NOMO-1 treated with dmso at 0.1 percent for 144 hours (cell line): ENCODE data around the gene ABHD6.
A peak's percentile ranks its signal among the peaks of the same experiment; 100 is the strongest.
"Not testable (repeated sequence)": the region's sequence is repeated elsewhere in the genome, so short reads cannot be mapped to it uniquely, and the experiment has no call there.

ENCODE experiments used
- DNase-seq: peaks from one replicate; lab custom pipeline; 2025; ENCODE audit not compliant: unreplicated experiment; lab: John Stamatoyannopoulos, UW

The ABHD6 gene

DNA sequence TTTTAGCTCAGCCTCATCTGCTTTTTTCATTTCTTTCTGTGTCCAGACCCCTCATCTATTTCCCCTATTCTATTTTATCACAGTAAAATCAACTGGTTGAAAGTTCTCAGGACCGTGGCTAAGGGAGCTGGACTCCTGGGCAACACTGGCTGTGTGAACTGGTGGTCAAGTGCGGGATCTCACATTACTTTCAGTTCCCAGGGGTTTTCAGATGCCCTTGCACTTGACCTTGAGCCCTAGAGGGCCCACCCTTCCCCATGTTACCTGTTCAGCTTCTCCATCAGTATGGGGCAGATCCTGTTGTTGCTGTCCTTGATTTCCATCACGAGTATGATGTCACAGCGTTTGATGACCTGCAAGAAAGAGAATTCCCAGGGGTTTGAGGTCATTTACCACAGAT, 29.6 kb upstream of the ABHD6 start:
- DNase-seq, result no peak

GRCh38 chr3:58209933-58210332, 27.7 kb upstream of the ABHD6 start:
- no peak for DNase-seq

DNA sequence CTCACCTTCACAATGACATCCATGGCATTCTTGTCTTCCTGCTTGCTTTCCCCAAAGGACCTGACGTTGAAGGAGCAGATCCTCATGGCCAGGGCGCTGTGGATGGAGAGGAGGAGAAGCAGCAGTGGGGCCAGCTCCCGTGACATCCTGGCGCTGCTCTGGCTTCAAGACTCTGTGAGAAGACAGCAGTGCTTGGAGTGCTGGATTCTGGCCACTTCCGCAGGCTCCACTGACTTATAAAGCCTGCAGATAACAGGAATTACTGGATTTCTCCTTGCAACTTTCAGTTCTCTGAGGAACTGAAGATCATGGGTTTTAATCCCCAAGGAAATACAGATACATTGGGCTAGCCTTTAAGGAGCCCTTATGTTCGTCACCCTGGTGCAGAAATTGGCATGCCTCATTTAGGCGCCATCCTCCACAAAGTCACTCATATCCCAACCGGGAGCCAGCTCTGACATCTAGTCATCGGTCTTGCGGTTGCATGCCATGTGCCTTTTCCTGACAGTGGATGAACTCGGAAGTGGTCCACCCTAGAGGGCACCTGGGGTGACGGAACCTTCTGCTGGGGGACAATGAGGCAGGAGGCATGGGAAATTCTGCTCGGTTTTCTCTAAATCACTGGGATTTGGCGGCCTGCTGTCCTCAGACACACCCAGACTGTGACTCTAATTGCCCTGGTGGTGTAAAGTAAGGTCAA, 26.7 kb upstream of the ABHD6 start, which contains the start of gene DNASE1L3:
TSS of gene DNASE1L3 (minus strand) at position 212 of the 700 bp plus-strand sequence. CDS start at position 146, 66 bp downstream.
- DNase-seq, result no peak

DNA sequence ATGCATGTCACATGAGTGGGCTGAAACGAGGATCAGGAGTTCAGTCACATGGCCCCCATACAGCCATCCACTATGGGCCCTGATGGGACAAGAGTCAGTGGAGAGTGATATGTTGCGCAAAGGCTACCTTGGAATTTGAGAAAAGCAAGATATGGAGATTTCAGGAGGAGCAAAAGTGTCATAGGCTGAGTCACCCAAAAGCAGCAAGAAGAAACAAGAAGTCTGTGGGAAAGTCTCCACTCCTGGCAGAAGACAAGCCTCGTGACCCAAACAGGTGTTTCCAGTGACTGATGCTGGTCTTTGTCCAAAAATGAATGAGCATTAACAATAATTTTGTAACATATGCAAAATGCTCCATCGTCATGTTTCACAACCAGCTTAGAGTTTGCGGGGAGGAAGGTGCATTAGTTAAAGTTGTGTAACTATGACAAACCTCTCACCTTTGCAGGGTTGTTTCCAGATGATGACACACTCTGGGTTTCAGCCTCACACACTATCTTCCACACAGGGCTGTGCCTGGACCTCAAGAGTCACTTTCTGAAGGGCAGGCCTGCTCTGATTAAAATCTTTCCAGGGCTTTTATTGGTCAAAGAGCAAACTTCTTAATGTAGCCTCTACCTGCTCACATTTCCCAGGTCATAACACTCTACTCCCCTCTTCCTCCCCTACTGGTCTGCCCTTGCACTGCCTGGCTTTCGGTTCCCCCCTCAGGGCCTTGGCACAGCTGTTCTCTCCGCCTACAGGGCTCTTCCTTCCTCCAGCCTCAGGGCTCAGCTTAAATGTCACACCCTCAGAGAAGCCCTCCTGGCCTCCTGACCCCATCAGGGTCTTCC, 22.9 kb upstream of the ABHD6 start:
- DNase-seq, result peak; percentile 67

- no peak for DNase-seq
Measured at GRCh38 chr3:58215317-58216025, 22.1 kb upstream of the ABHD6 start.

DNA sequence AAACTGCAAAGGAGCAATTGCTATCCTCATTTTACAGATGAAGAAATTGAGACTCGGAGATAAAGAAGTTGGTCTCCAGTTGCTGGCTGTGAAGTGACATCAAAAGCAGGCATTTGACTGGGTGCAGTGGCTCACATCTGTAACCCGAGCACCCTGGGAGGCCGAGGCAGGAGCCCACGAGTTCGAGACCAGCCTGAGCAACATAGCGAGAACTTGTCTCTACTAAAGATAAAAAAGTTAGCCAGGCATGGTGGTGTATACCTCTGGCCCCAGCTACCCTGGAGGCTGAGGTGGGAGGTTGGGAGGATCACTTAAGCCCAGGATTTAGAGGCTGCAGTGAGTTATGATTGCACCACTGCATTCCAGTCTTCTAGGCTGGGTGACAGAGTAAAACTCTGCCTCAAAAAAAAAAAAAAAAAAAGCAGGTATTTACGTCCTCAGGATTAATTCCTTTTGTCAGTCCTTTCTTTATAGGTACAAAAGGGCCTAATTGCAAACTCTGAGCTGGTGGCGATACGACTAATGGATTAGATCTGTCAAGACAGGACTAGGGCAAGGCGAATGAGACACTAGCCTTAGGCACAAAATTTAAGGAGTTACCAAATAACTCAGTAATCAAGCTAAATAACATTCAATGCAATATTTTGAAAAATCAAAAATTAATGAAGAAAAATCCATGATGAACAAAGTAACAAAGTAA, 20.9 kb upstream of the ABHD6 start:
- DNase-seq, result no peak

GRCh38 chr3:58217209-58217811, 20.3 kb upstream of the ABHD6 start:
- DNase-seq, result peak; percentile 57

- DNase-seq, result no peak
Measured at GRCh38 chr3:58218904-58219303, 18.7 kb upstream of the ABHD6 start.

- no peak for DNase-seq
Measured at GRCh38 chr3:58222161-58222724, 15.3 kb upstream of the ABHD6 start.

DNA sequence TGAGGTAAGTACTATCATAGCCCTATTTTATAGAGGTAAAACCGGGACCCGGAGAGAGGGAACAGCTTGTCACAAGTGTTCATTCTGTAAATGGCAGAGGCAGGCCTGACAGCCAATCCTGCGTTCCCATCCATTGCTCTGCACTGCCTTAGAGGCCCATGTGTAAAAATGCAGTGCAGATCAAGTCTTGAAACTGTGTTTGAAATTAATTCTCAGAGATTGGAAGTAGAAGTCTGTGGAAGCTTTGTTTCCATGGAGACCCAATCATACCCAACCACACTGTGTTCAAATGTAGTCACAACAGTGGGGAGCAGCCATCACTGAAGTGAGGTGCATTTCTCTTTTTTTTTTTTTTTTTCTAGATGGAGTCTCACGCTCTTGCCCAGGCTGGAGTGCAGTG, 13.7 kb upstream of the ABHD6 start:
- DNase-seq, result no peak

GRCh38 chr3:58227933-58228332, 9.7 kb upstream of the ABHD6 start:
- DNase-seq, result not testable (repeated sequence)

DNA sequence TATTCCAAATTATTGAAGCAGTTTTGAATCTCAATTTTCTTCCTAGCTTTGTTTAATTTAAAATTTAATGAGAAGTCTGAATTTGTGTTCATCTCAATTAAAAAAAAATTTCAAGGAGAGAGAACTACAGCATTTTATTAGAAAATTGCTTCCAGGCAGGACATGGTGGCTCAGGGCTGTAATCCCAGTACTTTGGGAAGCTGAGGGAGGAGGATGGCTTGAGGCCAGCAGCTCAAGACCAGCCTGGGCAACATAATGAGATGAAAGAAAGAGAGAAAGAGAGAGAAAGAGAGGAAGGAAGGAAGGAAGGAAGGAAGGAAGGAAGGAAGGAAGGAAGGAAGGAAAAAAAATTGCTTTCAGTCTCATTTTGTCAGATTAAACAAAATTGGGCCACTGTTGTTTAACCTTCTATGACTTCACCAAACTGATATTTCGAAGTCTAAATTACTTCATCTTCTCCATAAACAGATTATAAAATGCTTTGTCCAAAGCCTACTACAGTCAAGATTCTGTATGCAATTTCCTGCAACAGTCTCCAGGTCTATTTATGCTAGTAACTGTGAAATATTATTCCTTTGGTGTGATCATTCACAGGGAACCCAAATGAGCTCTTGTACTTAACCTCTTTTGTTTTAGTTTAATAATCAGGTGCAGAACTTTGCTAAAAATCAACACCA, 6.6 kb upstream of the ABHD6 start:
- no peak for DNase-seq

GRCh38 chr3:58231666-58232065, 5.9 kb upstream of the ABHD6 start:
- no peak for DNase-seq

- DNase-seq, result no peak
Measured at GRCh38 chr3:58234516-58234931, 3.1 kb upstream of the ABHD6 start.

DNA sequence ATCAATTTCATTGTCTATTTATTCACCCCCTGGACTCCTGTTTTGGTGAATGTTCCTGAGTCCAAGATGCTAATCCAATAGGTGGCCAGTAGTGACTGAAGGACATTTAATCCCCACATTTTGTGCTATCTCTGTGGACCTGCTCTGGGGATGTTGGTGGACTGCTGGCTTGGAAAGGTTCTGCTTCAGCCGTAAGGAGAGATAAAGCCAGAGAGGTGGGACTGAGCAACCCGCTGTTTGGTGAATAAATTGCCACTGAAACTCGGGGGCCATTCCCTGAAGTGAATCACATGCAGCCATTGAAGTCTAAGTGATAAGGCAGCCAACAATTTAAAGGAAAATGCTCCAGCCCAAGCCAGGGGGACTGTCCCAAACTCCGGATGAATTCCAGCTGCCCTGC, 1.6 kb upstream of the ABHD6 start:
- DNase-seq, result no peak

GRCh38 chr3:58236527-58237237, 910 bp upstream of the ABHD6 start:
- DNase-seq, result no peak

GRCh38 chr3:58237941-58238681, 519 bp downstream of the ABHD6 start:
- DNase-seq, result peak; percentile 18

DNA sequence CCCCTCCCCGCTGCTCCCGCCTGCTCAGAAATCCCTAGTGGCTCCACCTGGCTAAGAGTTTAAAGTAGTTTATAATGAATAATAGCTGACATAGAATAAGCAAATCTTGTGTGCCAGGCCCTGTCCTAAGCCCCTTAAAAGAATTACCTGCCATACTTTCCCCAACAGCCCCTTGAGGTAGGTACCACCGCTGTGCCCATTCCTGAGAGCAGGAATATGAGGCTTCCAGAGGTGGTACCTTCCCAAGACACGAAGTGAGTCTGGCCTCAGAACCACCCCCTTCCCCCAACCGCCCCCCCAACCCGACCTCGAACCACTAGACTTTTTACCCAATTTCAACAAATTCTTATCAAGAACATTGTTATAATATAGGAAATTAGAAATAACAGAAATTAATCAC, 1.2 kb downstream of the ABHD6 start:
- no peak for DNase-seq
